ENCODE measurements around the gene NCAPH2. TPM values are rescaled to one million over a fixed set of nuclear protein-coding genes. Genes with fewer than 3 reads are reported as not detected.

Gene NCAPH2
- total and polyA plus RNA-seq, 9 of the 15 experiments (the other 6 are each of a cell fraction or from before 2014, with no cell fraction given), result 3.6 to 88.6 (median 32.4) TPM

DNA sequence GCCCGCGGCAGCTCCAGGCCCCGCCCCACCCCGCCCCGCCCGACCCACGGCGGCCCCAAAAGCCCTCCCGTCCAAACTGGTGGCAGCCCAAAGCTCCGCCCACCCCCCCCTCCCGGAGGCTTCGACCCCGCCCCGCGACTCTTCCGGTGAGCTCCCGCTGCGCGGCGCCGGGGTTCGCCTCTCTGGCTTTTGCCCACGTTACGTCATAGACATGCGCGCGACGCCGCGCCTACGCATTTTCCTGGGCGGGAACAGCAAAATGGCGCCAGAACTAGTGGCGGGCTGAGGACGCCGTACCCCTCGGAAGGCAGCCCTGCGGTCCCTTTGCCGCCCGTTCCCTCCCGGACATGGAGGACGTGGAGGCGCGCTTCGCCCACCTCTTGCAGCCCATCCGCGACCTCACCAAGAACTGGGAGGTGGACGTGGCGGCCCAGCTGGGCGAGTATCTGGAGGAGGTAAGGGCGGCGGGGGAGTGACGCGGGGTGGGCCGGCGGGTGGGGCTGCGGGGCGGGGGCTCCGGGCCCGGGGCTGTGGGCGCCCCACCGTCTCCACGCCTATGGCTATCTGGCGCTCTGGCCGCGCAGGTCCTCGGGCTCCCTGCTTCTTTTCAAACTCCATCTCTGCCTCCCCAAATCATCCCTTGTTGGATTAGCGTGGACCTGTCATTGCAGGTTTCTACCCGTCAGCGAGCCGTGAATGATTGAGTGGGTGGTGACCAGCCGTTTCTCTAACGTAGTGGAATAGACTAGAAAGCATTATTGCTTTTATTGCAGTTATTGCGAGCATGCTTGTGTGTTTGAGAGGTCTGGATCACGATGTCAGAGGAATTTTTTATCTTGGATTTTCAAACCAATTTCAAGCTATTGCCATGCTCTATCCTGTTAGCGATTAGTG is at the start of gene NCAPH2 (continued):
- TF ChIP-seq SFPQ (IDR thresholded peaks at IDR 0.05; ENCODE audit: low read depth, low read length) (no peak), PTRF (tag; IDR thresholded peaks at IDR 0.05) (no peak), KDM4B (IDR thresholded peaks at IDR 0.05; ENCODE audit: borderline replicate concordance in 2 of 2, low read depth in 1 of 2) (peak in 1 of 2 experiments; percentile 28; a peak in 1 of 4 replicates), ZNF586 (CRISPR knock-in tag; conservative IDR thresholded peaks at IDR 0.05) (no peak), CREBBP (IDR thresholded peaks at IDR 0.05; ENCODE audit: low read depth, low read length) (no peak), MCM7 (IDR thresholded peaks at IDR 0.05) (no peak), HCFC1 (IDR thresholded peaks at IDR 0.05; ENCODE audit: low read depth, low read length) (peak; percentile 78), ETV6 (IDR thresholded peaks at IDR 0.05; ENCODE audit: borderline replicate concordance in 1 of 2, low read depth in 2 of 2, low read length in 1 of 2) (no peak), ETV6 (CRISPR knock-in tag; IDR thresholded peaks at IDR 0.05; ENCODE audit: borderline replicate concordance) (0 out of 2 replicates have a peak, but pooled peaks have one; percentile 23), PHF8 (IDR thresholded peaks at IDR 0.05; ENCODE audit: borderline replicate concordance, low read length) (peak; percentile 66; the same call in 1 of the 2 replicates), CEBPG (CRISPR knock-in tag; IDR thresholded peaks at IDR 0.05) (peak; percentile 24), CEBPG (tag; conservative IDR thresholded peaks at IDR 0.05 in 1 of 2, IDR thresholded peaks at IDR 0.05 in 1 of 2) (peak in 1 of 2 experiments; percentile 43; a peak in 1 of 4 replicates), DDX20 (tag; IDR thresholded peaks at IDR 0.05; ENCODE audit: low read depth) (no peak), ZNF324 (CRISPR knock-in tag; IDR thresholded peaks at IDR 0.05) (no peak)
- TF ChIP-seq, protein P1, sequence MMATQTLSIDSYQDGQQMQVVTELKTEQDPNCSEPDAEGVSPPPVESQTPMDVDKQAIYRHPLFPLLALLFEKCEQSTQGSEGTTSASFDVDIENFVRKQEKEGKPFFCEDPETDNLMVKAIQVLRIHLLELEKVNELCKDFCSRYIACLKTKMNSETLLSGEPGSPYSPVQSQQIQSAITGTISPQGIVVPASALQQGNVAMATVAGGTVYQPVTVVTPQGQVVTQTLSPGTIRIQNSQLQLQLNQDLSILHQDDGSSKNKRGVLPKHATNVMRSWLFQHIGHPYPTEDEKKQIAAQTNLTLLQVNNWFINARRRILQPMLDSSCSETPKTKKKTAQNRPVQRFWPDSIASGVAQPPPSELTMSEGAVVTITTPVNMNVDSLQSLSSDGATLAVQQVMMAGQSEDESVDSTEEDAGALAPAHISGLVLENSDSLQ (IDR thresholded peaks at IDR 0.05), result peak; percentile 83
- TF ChIP-seq, protein P2, sequence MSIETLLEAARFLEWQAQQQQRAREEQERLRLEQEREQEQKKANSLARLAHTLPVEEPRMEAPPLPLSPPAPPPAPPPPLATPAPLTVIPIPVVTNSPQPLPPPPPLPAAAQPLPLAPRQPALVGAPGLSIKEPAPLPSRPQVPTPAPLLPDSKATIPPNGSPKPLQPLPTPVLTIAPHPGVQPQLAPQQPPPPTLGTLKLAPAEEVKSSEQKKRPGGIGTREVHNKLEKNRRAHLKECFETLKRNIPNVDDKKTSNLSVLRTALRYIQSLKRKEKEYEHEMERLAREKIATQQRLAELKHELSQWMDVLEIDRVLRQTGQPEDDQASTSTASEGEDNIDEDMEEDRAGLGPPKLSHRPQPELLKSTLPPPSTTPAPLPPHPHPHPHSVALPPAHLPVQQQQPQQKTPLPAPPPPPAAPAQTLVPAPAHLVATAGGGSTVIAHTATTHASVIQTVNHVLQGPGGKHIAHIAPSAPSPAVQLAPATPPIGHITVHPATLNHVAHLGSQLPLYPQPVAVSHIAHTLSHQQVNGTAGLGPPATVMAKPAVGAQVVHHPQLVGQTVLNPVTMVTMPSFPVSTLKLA (conservative IDR thresholded peaks at IDR 0.05), result peak; percentile 71 to 83
- TF ChIP-seq, protein P3, sequence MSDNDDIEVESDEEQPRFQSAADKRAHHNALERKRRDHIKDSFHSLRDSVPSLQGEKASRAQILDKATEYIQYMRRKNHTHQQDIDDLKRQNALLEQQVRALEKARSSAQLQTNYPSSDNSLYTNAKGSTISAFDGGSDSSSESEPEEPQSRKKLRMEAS (CRISPR knock-in tag; IDR thresholded peaks at IDR 0.05), result no peak
